ENCODE measurements around the gene BPTF.

BPTF gene

DNA sequence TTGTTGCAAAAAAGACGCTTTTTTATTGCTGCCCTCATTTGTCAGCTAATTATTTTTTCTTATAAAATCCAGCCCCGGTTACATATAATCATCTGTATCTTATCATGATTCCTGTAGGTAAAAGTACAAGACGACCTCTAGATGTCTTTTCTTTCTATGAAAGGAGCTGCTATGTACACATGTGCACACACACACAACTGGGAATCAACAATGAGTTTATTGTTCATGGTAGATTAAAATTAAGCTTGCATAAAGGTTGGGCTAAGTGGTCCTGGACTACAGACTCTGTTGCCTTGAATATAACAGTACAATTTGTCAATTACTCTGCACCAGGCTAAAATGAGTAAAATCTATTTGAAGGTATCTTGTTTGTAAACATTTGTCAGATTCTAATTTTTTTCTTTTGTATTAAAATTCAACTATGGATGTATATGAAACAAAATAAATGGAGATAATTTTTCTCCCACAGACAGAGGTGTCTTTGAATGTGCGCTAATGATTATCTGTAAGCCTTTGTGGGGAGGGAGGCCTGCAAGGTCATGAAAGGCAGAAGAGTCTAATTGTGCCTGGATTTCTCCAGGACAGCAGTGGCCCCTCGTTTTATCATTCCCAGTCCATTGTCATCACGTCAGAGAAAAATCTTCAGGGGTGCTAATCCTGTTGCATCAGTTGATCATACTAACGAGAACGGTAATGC, 157.5 kb downstream of the BPTF start:
- Histone ChIP-seq H4K91ac (ENCODE audit: low read depth, low read length, poor library complexity) (no peak overlapping the region), H3K14ac (ENCODE audit: low read length) (no peak overlapping the region), H3K23ac (ENCODE audit: low read depth, low read length, poor library complexity) (no peak overlapping the region), H2BK15ac (ENCODE audit: low read length) (no peak overlapping the region), H3K36me3 (replicated peaks in 1 of 2; ENCODE audit: control insufficient read depth in 2 of 2, insufficient read depth in 2 of 2, low read length in 2 of 2) (peaks cover 2 to 45% of the 10 kb centered on the region in 2 donors), H2AFZ (ENCODE audit: low read length) (no peak overlapping the region), H2BK120ac (ENCODE audit: low read depth, low read length) (no peak overlapping the region), H3K79me1 (ENCODE audit: low read depth, low read length) (peaks cover 1% of the 10 kb centered on the region), H3K18ac (ENCODE audit: low read length) (no peak overlapping the region), H3K9me3 (replicated peaks in 1 of 2; ENCODE audit: control insufficient read depth in 2 of 2, insufficient read depth in 1 of 2, low read depth in 1 of 2, low read length in 2 of 2) (no peaks in the 10 kb centered on the region), H3K4me3 (ENCODE audit: low read length in 2 of 2) (no peak overlapping the region), H2AK5ac (ENCODE audit: low read depth, low read length) (no peak overlapping the region), H4K8ac (ENCODE audit: low read depth, low read length) (no peak overlapping the region), H3K4ac (ENCODE audit: low read length) (no peak overlapping the region), H2BK5ac (ENCODE audit: low read length) (no peak overlapping the region), H3K27me3 (ENCODE audit: control insufficient read depth in 3 of 3, insufficient read depth in 3 of 3, low read depth in 1 of 3, low read length in 3 of 3) (no peaks in the 10 kb centered on the region), H2BK12ac (ENCODE audit: low read length) (no peak overlapping the region), H3K9ac (ENCODE audit: low read depth, low read length, poor library complexity) (no peak overlapping the region), H3K4me2 (ENCODE audit: insufficient read depth, low read length, poor library complexity, severe bottlenecking) (no peak overlapping the region), H3K4me1 (ENCODE audit: control insufficient read depth in 2 of 2, insufficient read depth in 1 of 2, low read depth in 1 of 2, low read length in 2 of 2) (no peaks in the 10 kb centered on the region), H3K27ac (replicated peaks; ENCODE audit: low read length) (no peak overlapping the region)
- no CpG with 5 or more reads among the region's 8 CpGs for WGBS, 2 donors (ENCODE audit: extremely low coverage in 2 of 2, insufficient read length in 2 of 2, insufficient replicate concordance in 1 of 2)
- DNase-seq (ENCODE audit: low spot score): no peak

DNA sequence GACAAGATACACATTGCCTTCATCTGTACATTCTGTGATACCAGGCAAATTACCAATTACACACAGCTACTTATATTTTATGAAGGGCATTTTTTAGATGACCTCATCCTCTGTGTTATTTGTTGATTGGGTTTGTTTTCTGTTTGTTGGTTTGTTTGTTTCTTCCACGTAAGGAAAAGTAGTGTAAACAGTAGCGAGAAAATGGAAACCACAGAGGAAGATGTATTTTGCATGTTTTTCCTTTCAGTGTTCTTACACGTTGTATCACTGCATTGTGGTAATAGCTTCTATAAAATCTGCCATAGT, 158.0 kb downstream of the BPTF start:
- H2BK5ac ChIP-seq (ENCODE audit: low read length): no peak overlapping the region
- H3K14ac ChIP-seq (ENCODE audit: low read length): no peak overlapping the region
- H3K4me2 ChIP-seq (ENCODE audit: insufficient read depth, low read length, poor library complexity, severe bottlenecking): no peak overlapping the region
- H3K9ac ChIP-seq (ENCODE audit: low read depth, low read length, poor library complexity): no peak overlapping the region
- no peak overlapping the region for H2AFZ ChIP-seq (ENCODE audit: low read length)
- peaks cover 1% of the 10 kb centered on the region for H3K79me1 ChIP-seq (ENCODE audit: low read depth, low read length)
- no peak overlapping the region for H4K8ac ChIP-seq (ENCODE audit: low read depth, low read length)
- H3K4me1 ChIP-seq (ENCODE audit: control insufficient read depth in 2 of 2, insufficient read depth in 1 of 2, low read depth in 1 of 2, low read length in 2 of 2): no peaks in the 10 kb centered on the region
- no peak overlapping the region for H3K4me3 ChIP-seq (ENCODE audit: low read length in 2 of 2)
- peaks cover 2 to 45% of the 10 kb centered on the region in 2 donors for H3K36me3 ChIP-seq (replicated peaks in 1 of 2; ENCODE audit: control insufficient read depth in 2 of 2, insufficient read depth in 2 of 2, low read length in 2 of 2)
- no peak overlapping the region for H2AK5ac ChIP-seq (ENCODE audit: low read depth, low read length)
- DNase-seq (ENCODE audit: low spot score): no peak
- no peak overlapping the region for H3K18ac ChIP-seq (ENCODE audit: low read length)
- H2BK12ac ChIP-seq (ENCODE audit: low read length): no peak overlapping the region
- no peak overlapping the region for H3K27ac ChIP-seq (replicated peaks; ENCODE audit: low read length)
- H3K23ac ChIP-seq (ENCODE audit: low read depth, low read length, poor library complexity): no peak overlapping the region
- WGBS, 2 donors (ENCODE audit: extremely low coverage in 2 of 2, insufficient read length in 2 of 2, insufficient replicate concordance in 1 of 2): no CpG with 5 or more reads among the region's 3 CpGs
- H2BK15ac ChIP-seq (ENCODE audit: low read length): no peak overlapping the region
- H2BK120ac ChIP-seq (ENCODE audit: low read depth, low read length): no peak overlapping the region
- H4K91ac ChIP-seq (ENCODE audit: low read depth, low read length, poor library complexity): no peak overlapping the region
- H3K4ac ChIP-seq (ENCODE audit: low read length): no peak overlapping the region
- H3K27me3 ChIP-seq (ENCODE audit: control insufficient read depth in 3 of 3, insufficient read depth in 3 of 3, low read depth in 1 of 3, low read length in 3 of 3): no peaks in the 10 kb centered on the region
- no peaks in the 10 kb centered on the region for H3K9me3 ChIP-seq (replicated peaks in 1 of 2; ENCODE audit: control insufficient read depth in 2 of 2, insufficient read depth in 1 of 2, low read depth in 1 of 2, low read length in 2 of 2)

DNA sequence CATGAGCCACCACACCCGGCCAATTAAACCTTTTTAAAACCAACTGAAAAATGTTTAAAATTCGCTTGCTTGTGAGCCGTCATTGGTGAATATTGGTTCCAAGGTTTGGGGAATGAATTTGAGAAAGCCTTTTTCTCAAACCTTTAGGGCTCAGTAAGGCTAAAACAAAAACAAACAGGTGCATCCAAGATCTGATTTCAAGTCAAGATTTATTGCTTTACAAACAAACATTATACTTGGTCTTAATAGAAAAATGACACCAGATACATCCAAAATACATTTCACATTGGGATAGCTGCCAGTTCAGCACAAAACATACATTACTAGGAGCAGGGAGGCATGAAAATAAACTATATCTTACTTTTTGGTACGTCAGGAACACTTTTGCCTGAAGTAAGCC, 165.6 kb downstream of the BPTF start:
- Histone ChIP-seq H3K4ac (ENCODE audit: low read length) (no peak overlapping the region), H4K91ac (ENCODE audit: low read depth, low read length, poor library complexity) (no peak overlapping the region), H3K27me3 (ENCODE audit: control insufficient read depth in 3 of 3, insufficient read depth in 3 of 3, low read depth in 1 of 3, low read length in 3 of 3) (peaks cover 0 to 11% (median 0%) of the 10 kb centered on the region in 3 experiments), H2BK12ac (ENCODE audit: low read length) (no peak overlapping the region), H4K8ac (ENCODE audit: low read depth, low read length) (no peak overlapping the region), H3K14ac (ENCODE audit: low read length) (no peak overlapping the region), H2BK120ac (ENCODE audit: low read depth, low read length) (no peak overlapping the region), H3K9me3 (replicated peaks in 1 of 2; ENCODE audit: control insufficient read depth in 2 of 2, insufficient read depth in 1 of 2, low read depth in 1 of 2, low read length in 2 of 2) (no peaks in the 10 kb centered on the region), H3K4me3 (ENCODE audit: low read length in 2 of 2) (no peak overlapping the region), H3K4me1 (ENCODE audit: control insufficient read depth in 2 of 2, insufficient read depth in 1 of 2, low read depth in 1 of 2, low read length in 2 of 2) (peaks cover 7 to 14% of the 10 kb centered on the region in 2 donors), H2BK5ac (ENCODE audit: low read length) (no peak overlapping the region), H2AFZ (ENCODE audit: low read length) (no peak overlapping the region), H3K36me3 (replicated peaks in 1 of 2; ENCODE audit: control insufficient read depth in 2 of 2, insufficient read depth in 2 of 2, low read length in 2 of 2) (peaks cover 0 to 14% of the 10 kb centered on the region in 2 donors), H2BK15ac (ENCODE audit: low read length) (no peak overlapping the region), H3K9ac (ENCODE audit: low read depth, low read length, poor library complexity) (no peak overlapping the region), H3K4me2 (ENCODE audit: insufficient read depth, low read length, poor library complexity, severe bottlenecking) (no peak overlapping the region), H3K23ac (ENCODE audit: low read depth, low read length, poor library complexity) (no peak overlapping the region), H3K18ac (ENCODE audit: low read length) (no peak overlapping the region), H3K79me1 (ENCODE audit: low read depth, low read length) (peaks cover 3% of the 10 kb centered on the region), H2AK5ac (ENCODE audit: low read depth, low read length) (no peak overlapping the region), H3K27ac (replicated peaks; ENCODE audit: low read length) (no peak overlapping the region)
- WGBS, 2 donors (ENCODE audit: extremely low coverage in 2 of 2, insufficient read length in 2 of 2, insufficient replicate concordance in 1 of 2): no CpG with 5 or more reads among the region's 4 CpGs
- DNase-seq (ENCODE audit: low spot score): no peak

DNA sequence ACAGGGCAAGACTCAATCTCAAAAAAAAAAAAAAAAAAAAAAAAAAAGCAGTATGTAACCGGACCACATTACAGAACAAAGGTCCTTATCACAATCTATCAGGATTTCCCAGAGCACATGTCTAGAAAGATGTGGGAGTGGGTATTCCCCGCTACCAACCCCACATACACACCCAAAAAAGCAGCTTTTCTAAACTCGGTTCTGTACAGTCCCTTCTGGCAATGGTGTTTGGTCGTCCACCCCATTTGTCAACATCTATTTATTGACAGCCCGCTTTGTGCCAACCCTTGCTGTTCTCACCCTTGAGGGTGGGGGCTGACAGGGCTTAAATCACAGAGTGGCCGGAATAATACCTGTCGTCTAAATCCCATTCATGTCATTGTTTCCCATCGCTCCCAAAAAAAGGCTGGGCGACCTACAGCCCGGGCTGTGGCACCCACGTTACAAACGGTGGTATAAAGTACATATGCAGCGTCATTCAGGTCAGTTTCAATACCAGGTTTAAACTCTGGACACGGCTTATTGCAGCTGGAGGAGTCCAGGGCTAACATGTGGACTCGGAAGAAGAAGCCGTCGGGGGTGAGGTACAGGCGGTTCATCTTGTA, 167.3 kb downstream of the BPTF start:
- H3K4ac ChIP-seq (ENCODE audit: low read length): no peak overlapping the region
- H3K23ac ChIP-seq (ENCODE audit: low read depth, low read length, poor library complexity): no peak overlapping the region
- peak overlapping the region; percentile 99 for H2AFZ ChIP-seq (ENCODE audit: low read length)
- H2AK5ac ChIP-seq (ENCODE audit: low read depth, low read length): no peak overlapping the region
- peaks cover 0 to 14% (median 4%) of the 10 kb centered on the region in 3 experiments for H3K27me3 ChIP-seq (ENCODE audit: control insufficient read depth in 3 of 3, insufficient read depth in 3 of 3, low read depth in 1 of 3, low read length in 3 of 3)
- DNase-seq (ENCODE audit: low spot score): peak; percentile 4
- H3K18ac ChIP-seq (ENCODE audit: low read length): peak overlapping the region; percentile 89
- peak overlapping the region; percentile 32 for H3K14ac ChIP-seq (ENCODE audit: low read length)
- peak overlapping the region; percentile 89 for H3K9ac ChIP-seq (ENCODE audit: low read depth, low read length, poor library complexity)
- H3K27ac ChIP-seq (replicated peaks; ENCODE audit: low read length): peak overlapping the region; percentile 87
- peaks cover 0 to 14% of the 10 kb centered on the region in 2 donors for H3K36me3 ChIP-seq (replicated peaks in 1 of 2; ENCODE audit: control insufficient read depth in 2 of 2, insufficient read depth in 2 of 2, low read length in 2 of 2)
- peak overlapping the region; percentile 76 for H2BK5ac ChIP-seq (ENCODE audit: low read length)
- peaks cover 3% of the 10 kb centered on the region for H3K79me1 ChIP-seq (ENCODE audit: low read depth, low read length)
- no peak overlapping the region for H2BK12ac ChIP-seq (ENCODE audit: low read length)
- no CpG with 5 or more reads among the region's 18 CpGs for WGBS, 2 donors (ENCODE audit: extremely low coverage in 2 of 2, insufficient read length in 2 of 2, insufficient replicate concordance in 1 of 2)
- H3K4me2 ChIP-seq (ENCODE audit: insufficient read depth, low read length, poor library complexity, severe bottlenecking): peak overlapping the region; percentile 63
- no peak overlapping the region for H2BK120ac ChIP-seq (ENCODE audit: low read depth, low read length)
- H3K9me3 ChIP-seq (replicated peaks in 1 of 2; ENCODE audit: control insufficient read depth in 2 of 2, insufficient read depth in 1 of 2, low read depth in 1 of 2, low read length in 2 of 2): no peaks in the 10 kb centered on the region
- H2BK15ac ChIP-seq (ENCODE audit: low read length): peak overlapping the region; percentile 56
- no peak overlapping the region for H4K8ac ChIP-seq (ENCODE audit: low read depth, low read length)
- H3K4me3 ChIP-seq (ENCODE audit: low read length in 2 of 2): peak overlapping the region; percentile 93 to 97
- H3K4me1 ChIP-seq (ENCODE audit: control insufficient read depth in 2 of 2, insufficient read depth in 1 of 2, low read depth in 1 of 2, low read length in 2 of 2): peaks cover 7 to 16% of the 10 kb centered on the region in 2 donors
- H4K91ac ChIP-seq (ENCODE audit: low read depth, low read length, poor library complexity): no peak overlapping the region

Data from neuronal stem cell (in vitro differentiated cells).